Lung microvascular endothelial cell (primary cell): ENCODE data around the gene RBM15B. TPM values are rescaled to one million over a fixed set of nuclear protein-coding genes. Genes with fewer than 3 reads are reported as not detected.
"Not testable (repeated sequence)": the region's sequence is repeated elsewhere in the genome, so short reads cannot be mapped to it uniquely, and the experiment has no call there.

ENCODE experiments used
- DNase-seq, 2 donors: peaks; one replicate each; pipeline versions ENCODE4 v3.0.0 to v3.0.0-alpha.2; 2010; ENCODE audit warnings: low read depth in 2 of 2
- total RNA-seq: library from RNA; depleted of rRNA; stranded (reverse); fragments of >200 nt; gene quantifications from 2 replicates; pipeline ENCODE4 v1.2.1, GENCODE V29; 2014

Gene RBM15B
- total RNA-seq, 1 donor from 2014 or later, result 30.8 TPM

GRCh38 chr3:51379301-51379700 is 11.8 kb upstream of the RBM15B start:
- DNase-seq, result no peak

DNA sequence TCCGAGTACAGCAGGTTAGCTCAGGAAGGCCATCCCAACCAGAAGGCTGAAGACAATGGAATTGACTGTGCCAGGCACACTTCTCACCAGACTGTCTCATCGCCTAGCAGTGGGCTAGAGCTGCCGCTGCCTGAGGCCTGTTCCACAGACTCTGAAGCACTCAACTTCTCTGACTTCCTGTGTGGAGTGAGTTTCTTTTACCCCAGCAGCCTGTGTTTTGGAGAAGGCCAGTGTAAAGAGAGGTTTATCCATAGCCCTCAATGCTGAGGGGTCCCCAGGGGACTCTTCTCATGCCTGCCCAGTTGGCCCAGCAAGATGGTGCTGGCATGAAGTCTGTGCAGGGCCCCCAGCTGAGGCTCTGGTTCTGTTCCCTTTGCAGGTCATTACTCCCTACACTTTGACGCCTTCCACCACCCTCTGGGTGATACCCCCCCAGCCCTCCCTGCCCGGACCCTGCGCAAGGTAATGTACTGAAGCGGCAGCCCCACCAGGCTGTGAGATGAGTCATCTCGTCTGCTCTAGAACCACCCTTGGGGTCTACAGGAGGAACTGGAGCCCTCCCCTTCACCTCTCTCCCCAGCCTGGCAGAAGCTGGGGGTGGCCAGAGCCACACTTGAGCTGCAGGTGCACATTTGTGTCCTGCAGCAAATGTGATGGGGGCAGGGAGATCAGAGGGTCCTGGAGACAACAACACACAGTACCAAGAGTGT is 11.2 kb upstream of the RBM15B start:
- DNase-seq, result no peak

- no peak for DNase-seq
Measured at GRCh38 chr3:51380601-51381332, 10.3 kb upstream of the RBM15B start.

GRCh38 chr3:51381333-51381705 is 9.8 kb upstream of the RBM15B start:
- DNase-seq, result no peak

GRCh38 chr3:51382076-51382745 is 8.9 kb upstream of the RBM15B start:
- DNase-seq, result no peak

DNA sequence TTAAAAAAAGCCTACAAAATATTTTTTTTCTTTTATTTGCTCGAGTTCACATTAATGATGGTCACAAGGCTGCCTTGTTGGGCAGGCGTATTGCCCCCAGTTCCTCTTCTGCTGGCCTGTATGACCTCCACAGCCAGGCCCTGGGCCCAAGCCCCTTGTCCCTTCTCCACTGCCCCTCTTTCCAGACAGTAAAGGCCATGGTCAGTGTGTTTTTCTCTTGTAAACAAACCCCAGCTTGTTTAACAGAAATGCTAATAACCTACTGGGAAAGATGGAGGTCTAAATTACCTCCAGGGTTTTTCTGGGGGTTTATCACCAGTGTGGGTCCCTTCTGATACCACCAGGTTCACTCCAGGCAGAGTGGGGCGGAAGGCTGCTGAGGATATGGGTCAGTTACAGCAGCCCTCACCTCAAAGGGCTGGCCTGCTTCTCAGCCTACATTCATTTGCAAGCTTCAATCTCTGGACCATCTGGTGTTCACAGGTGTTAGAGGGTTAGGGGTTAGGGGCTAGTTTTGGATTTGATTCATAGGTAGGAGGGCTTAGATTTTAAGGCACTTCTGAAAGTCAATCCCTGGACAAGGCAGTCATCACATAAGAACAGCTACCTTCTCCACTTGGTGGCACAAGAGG is 8.0 kb upstream of the RBM15B start:
- DNase-seq, result no peak

DNA sequence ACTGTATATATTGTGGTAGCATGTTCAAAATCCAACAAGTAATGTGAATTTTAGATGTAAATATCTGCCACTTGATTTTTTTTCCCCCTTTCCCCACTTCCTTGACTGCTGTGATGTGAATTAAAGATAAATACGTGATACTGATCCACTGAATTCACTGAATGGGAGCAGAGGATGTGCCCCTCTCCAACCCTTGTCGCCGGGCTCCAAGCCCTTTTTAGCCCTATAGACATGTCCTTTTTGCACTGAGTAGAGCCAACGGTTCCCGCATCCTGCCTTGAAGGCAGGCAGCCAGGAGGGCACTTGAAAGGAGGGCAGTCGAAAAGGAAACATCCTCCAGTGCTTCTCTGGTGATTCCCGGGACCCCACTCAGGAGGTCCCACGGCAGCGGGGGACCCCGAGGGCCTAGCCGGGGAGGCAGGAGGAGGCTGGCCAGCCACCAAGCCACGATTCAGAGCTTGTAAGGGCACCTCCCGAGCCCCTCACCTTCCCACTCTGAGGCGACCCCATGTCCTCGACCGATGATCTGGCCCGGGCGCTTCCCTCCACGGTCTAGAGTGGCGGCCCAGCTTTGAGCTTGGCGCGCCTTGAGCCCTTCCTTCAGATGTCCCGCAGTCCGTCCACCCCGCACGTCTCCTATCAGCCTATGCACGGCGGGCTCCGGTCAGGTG is 6.9 kb upstream of the RBM15B start:
- peak; percentile 34 to 43 for DNase-seq

DNA sequence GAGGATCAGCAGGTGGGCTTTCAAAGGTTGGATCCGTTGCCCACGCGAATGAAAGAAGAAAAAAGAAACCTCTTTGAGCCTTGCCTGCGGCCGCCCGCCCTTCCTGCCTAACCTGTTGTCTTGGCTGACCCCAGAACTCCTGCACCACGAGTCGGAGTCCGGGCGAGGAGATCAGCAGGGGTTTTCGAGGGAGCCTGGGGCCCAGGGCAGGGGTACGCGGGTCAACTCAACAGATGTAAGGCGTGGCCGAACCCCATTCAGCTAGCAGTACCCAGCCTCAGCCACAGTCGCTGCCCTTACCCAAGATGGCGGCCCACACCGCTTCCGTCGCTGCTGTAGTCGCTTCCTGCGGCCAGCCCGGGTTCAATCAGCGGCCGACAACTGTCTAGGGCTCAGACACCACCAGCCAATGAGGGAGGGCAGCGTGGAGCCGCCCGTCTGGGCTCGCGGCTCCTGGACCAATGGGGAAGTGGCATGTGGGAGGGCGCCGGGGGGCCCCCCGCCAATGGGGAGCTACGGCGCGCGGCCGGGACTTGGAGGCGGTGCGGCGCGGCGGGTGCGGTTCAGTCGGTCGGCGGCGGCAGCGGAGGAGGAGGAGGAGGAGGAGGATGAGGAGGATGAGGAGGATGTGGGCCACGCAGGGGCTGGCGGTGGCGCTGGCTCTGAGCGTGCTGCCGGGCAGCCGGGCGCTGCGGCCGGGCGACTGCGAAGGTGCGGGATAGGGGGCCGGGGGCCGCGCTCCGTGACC is 6.2 kb upstream of the RBM15B start, which contains the start of gene MANF:
Gene MANF (plus strand): TSS at position 566 of the 748 bp plus-strand sequence. CDS start 52 bp downstream, at position 618.
- peak; percentile 99 for DNase-seq

DNA sequence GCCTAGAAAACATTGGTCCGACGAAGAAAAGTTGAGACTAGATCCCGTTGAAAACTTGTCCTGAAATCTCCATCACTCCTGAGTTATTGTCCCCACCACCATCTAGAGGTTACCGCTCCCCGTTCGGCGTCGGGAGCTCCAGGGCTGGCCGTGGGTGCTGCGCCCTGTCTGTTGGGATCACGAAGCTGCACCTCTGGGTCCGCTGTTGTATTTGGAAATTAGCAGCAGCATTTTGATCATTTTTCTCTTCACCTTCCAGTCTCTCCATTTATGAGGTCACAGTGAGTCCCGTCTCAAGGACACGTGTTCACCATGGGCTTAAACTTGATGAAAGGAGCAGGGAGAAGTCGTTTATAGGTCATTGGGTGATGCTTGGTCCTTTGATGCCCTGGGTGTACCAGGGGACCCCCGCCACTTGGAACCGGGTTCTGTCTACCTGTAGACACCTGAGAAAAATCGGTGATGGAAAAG is 5.4 kb upstream of the RBM15B start:
- DNase-seq, result peak in 1 of 2 donors; percentile 19

GRCh38 chr3:51386159-51386851 is 4.8 kb upstream of the RBM15B start:
- DNase-seq, result no peak

GRCh38 chr3:51386852-51387229 is 4.2 kb upstream of the RBM15B start:
- DNase-seq, result no peak

GRCh38 chr3:51387281-51387680 is 3.8 kb upstream of the RBM15B start:
- not testable (repeated sequence) for DNase-seq

- peak in 1 of 2 donors; percentile 45 for DNase-seq
Measured at GRCh38 chr3:51388286-51389029, 2.6 kb upstream of the RBM15B start.

GRCh38 chr3:51389423-51390183 is 1.5 kb upstream of the RBM15B start:
- peak; percentile 70 to 80 for DNase-seq

DNA sequence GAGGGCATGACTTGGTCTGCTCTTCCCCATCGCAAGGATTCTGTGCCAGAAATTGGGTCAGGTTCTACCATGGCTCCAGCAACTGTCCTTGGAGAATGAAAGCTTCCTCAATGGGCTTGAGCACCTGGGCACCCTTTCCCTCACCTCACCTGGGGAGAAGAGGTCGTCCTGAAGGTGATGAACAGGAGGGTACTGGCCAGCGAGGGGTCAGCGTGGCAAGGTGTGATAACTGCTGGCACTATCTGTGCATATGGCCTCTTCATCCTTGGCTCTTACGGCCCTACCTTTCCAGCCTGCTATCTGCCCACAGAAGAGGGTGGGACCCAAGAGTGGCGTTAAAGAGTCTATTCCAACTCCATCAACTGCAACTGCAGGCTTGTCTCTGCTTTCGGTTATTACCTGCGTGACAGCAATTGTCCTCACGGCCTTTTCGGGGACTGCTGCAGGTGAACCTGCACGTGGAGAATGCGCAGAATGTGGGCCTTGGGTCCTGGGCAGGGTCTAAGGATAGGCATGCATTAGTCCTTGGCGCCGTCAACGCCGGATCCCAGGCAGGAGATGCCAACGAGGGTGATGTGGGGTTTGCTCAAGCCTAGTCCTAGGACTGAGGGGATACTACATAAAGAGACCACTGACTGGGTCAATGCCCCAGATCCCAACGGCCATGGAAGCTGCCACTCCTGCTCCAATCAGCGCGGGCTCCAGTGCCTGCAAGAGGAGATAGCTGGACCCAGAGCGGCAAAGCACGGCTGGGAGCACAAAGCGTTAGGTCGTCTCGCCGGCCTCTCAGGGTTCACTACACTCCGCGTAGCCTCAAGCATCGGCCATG is 625 bp upstream of the RBM15B start:
- no peak for DNase-seq

GRCh38 chr3:51391566-51392354 is 675 bp downstream of the RBM15B start:
- peak; percentile 64 to 73 for DNase-seq
